GM06990 (cell line): ENCODE results near the gene CREG1.

Source experiments
- DNase-seq: peaks from one replicate; pipeline ENCODE4 v3.0.0-alpha.2; 2011; ENCODE audit not compliant: insufficient read length; ENCODE audit errors: extremely low read depth
- H3K27me3 ChIP-seq: replicated peaks from 2 replicates; pipeline ENCODE4 v1.6.0; 2011; ENCODE audit warnings: low read length; ENCODE audit not compliant: control insufficient read depth, insufficient read depth
- H3K36me3 ChIP-seq: 2 replicates; pipeline ENCODE4 v1.5.1; 2011; ENCODE audit warnings: low read length; ENCODE audit not compliant: control insufficient read depth, insufficient read depth
- H3K4me3 ChIP-seq: replicated peaks from 2 replicates; pipeline ENCODE4 v1.5.1; 2011; ENCODE audit warnings: low read depth, mild to moderate bottlenecking, control low read depth, low read length
- CTCF ChIP-seq: IDR thresholded peaks from 2 replicates; pipeline ENCODE4 v1.5.1; 2011; ENCODE audit warnings: low read length, control low read depth, mild to moderate bottlenecking, inconsistent platforms; ENCODE audit not compliant: insufficient read depth, poor library complexity, severe bottlenecking

Gene CREG1

GRCh38 chr1:167532964-167533824, 20.4 kb downstream of the CREG1 start:
- no peaks in the 10 kb centered on the region for H3K36me3 ChIP-seq
- H3K27me3 ChIP-seq = no peaks in the 10 kb centered on the region
- no peak for DNase-seq
- no peak overlapping the region for H3K4me3 ChIP-seq
- no peak for TF ChIP-seq CTCF

- Histone ChIP-seq H3K36me3 (no peaks in the 10 kb centered on the region), H3K27me3 (no peaks in the 10 kb centered on the region), H3K4me3 (no peak overlapping the region)
- DNase-seq = no peak
- TF ChIP-seq CTCF = no peak
Observed at GRCh38 chr1:167532375-167532774, 21.2 kb downstream of the CREG1 start.

GRCh38 chr1:167529829-167530474, 23.6 kb downstream of the CREG1 start:
- no peak for TF ChIP-seq CTCF
- H3K27me3 ChIP-seq = no peaks in the 10 kb centered on the region
- DNase-seq = no peak
- H3K36me3 ChIP-seq = no peaks in the 10 kb centered on the region
- no peak overlapping the region for H3K4me3 ChIP-seq

- no peak for DNase-seq
- Histone ChIP-seq H3K36me3 (no peaks in the 10 kb centered on the region), H3K4me3 (no peak overlapping the region), H3K27me3 (no peaks in the 10 kb centered on the region)
- no peak for TF ChIP-seq CTCF
Observed at GRCh38 chr1:167528057-167528728, 25.4 kb downstream of the CREG1 start.

GRCh38 chr1:167526667-167527383, 26.7 kb downstream of the CREG1 start:
- H3K4me3 ChIP-seq = no peak overlapping the region
- no peaks in the 10 kb centered on the region for H3K27me3 ChIP-seq
- DNase-seq = no peak
- no peaks in the 10 kb centered on the region for H3K36me3 ChIP-seq
- TF ChIP-seq CTCF = no peak
